Measurements from ENCODE around the gene ZNF74.

ZNF74 gene

DNA sequence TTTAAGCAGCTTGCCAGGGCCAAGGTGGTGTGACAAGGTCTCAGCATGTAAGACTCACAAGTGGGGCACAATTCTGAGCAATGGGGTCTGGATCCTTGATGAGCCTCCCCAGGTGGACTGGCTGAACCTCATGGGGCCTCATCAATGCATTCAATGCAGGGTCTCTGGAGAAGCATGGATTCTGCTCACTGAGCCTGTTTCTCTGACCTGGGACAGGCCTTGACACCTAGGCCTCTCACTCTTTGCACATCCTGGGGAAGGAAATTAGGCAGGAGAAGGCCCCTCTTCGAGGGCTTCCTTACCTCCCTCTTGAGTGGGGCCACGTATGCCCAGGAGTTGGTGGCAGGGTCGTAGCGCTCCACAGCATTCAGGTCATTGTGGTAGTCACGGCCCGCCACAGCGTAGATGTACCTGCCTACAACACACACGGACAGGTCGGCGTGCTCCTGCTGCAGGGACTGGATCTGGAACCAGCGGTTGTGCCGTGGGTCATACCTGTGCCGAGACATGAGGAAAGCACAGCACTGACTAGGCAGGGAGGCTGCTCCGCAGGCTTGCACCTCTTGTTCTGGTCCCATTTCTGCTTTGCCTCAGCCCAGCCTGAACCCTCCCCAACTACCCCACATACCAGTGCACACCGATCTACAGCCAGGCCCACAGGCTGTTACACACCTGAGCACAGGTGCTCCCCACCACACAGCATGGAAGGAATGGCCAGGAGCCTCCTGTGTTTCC, 63.7 kb downstream of the ZNF74 start (continued):
- TF ChIP-seq, protein P1, sequence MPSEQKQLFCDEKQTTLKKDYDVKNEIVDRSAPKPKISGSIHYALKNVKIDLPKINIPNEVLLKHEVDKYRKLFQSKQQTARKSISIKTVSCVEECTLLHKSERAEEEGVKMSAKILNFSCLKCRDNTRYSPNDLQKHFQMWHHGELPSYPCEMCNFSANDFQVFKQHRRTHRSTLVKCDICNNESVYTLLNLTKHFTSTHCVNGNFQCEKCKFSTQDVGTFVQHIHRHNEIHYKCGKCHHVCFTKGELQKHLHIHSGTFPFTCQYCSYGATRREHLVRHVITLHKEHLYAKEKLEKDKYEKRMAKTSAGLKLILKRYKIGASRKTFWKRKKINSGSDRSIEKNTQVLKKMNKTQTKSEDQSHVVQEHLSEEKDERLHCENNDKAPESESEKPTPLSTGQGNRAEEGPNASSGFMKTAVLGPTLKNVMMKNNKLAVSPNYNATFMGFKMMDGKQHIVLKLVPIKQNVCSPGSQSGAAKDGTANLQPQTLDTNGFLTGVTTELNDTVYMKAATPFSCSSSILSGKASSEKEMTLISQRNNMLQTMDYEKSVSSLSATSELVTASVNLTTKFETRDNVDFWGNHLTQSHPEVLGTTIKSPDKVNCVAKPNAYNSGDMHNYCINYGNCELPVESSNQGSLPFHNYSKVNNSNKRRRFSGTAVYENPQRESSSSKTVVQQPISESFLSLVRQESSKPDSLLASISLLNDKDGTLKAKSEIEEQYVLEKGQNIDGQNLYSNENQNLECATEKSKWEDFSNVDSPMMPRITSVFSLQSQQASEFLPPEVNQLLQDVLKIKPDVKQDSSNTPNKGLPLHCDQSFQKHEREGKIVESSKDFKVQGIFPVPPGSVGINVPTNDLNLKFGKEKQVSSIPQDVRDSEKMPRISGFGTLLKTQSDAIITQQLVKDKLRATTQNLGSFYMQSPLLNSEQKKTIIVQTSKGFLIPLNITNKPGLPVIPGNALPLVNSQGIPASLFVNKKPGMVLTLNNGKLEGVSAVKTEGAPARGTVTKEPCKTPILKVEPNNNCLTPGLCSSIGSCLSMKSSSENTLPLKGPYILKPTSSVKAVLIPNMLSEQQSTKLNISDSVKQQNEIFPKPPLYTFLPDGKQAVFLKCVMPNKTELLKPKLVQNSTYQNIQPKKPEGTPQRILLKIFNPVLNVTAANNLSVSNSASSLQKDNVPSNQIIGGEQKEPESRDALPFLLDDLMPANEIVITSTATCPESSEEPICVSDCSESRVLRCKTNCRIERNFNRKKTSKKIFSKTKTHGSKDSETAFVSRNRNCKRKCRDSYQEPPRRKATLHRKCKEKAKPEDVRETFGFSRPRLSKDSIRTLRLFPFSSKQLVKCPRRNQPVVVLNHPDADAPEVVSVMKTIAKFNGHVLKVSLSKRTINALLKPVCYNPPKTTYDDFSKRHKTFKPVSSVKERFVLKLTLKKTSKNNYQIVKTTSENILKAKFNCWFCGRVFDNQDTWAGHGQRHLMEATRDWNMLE (tag by site-specific recombination; conservative IDR thresholded peaks at IDR 0.05; ENCODE audit: low read depth) = no peak
- TF ChIP-seq ZNF792 (tag by site-specific recombination; IDR thresholded peaks at IDR 0.05) (no peak), ZNF223 (tag by site-specific recombination; IDR thresholded peaks at IDR 0.05) (no peak), ZNF596 (tag by site-specific recombination; IDR thresholded peaks at IDR 0.05) (no peak), ZNF391 (tag by site-specific recombination; IDR thresholded peaks at IDR 0.05; ENCODE audit: borderline replicate concordance, low read depth) (no peak), ZNF114 (tag by site-specific recombination; IDR thresholded peaks at IDR 0.05) (no peak), SCRT2 (tag by site-specific recombination; IDR thresholded peaks at IDR 0.05) (no peak)
- TF ChIP-seq, protein P2, sequence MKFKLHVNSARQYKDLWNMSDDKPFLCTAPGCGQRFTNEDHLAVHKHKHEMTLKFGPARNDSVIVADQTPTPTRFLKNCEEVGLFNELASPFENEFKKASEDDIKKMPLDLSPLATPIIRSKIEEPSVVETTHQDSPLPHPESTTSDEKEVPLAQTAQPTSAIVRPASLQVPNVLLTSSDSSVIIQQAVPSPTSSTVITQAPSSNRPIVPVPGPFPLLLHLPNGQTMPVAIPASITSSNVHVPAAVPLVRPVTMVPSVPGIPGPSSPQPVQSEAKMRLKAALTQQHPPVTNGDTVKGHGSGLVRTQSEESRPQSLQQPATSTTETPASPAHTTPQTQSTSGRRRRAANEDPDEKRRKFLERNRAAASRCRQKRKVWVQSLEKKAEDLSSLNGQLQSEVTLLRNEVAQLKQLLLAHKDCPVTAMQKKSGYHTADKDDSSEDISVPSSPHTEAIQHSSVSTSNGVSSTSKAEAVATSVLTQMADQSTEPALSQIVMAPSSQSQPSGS (tag by site-specific recombination; IDR thresholded peaks at IDR 0.05; ENCODE audit: low read depth) = no peak

All from HEK293 (cell line).